H1 (cell line): ENCODE results near the gene CSF2RB. TPM values are rescaled to one million over a fixed set of nuclear protein-coding genes. Genes with fewer than 3 reads are reported as not detected.

Source experiments
- BCL11A ChIP-seq, 2 experiments: IDR thresholded peaks; one replicate each; pipeline ENCODE4 v1.6.1; 2011; ENCODE audit warnings: low read depth in 2 of 2, low read length in 2 of 2, mild to moderate bottlenecking in 2 of 2
- CBX8 ChIP-seq: fragments of 300-800, 300-1000 bp; sonication (generic); IDR thresholded peaks from 2 replicates; pipeline ENCODE4 v1.7.1; 2016; ENCODE audit warnings: low read depth, low read length, borderline replicate concordance
- CREB1 ChIP-seq: IDR thresholded peaks from 2 replicates; pipeline ENCODE4 v1.6.1; 2012; ENCODE audit warnings: inconsistent platforms
- EP300 ChIP-seq, 2 experiments: IDR thresholded peaks; 1 replicate in 1 of 2; 2 replicates in 1 of 2; pipeline ENCODE4 v1.6.1; 2011 to 2012; ENCODE audit warnings: low read depth in 2 of 2, low read length in 2 of 2, mild to moderate bottlenecking in 2 of 2, borderline replicate concordance in 1 of 2, inconsistent platforms in 1 of 2, moderate library complexity in 1 of 2
- HDAC2 ChIP-seq, 2 experiments: fragments of 300-600 bp in 1 of 2; sonication (generic) in 1 of 2; IDR thresholded peaks; 2 replicates each; pipeline ENCODE4 v1.6.1; 2011 to 2012; ENCODE audit warnings: low read depth in 2 of 2, low read length in 2 of 2, mild to moderate bottlenecking in 2 of 2, moderate library complexity in 2 of 2, borderline replicate concordance in 1 of 2, inconsistent platforms in 1 of 2
- KDM5A ChIP-seq: fragments of 200-600 bp; IDR thresholded peaks from 2 replicates; pipeline ENCODE4 v1.7.1; 2012; ENCODE audit warnings: mild to moderate bottlenecking, low read length, inconsistent platforms, mixed read lengths
- PHF8 ChIP-seq: fragments of 200-600 bp; sonication (generic); conservative IDR thresholded peaks from 2 replicates; pipeline ENCODE4 v1.7.1; 2012; ENCODE audit warnings: low read depth, mild to moderate bottlenecking, inconsistent platforms, low read length, moderate library complexity
- RAD21 ChIP-seq, 2 experiments: IDR thresholded peaks in 1 of 2; conservative IDR thresholded peaks in 1 of 2; 2 replicates each; pipeline ENCODE4 v1.6.1; 2011; ENCODE audit warnings: low read depth in 2 of 2, low read length in 2 of 2, improper control_type of control experiment in 1 of 2, inconsistent platforms in 1 of 2, mild to moderate bottlenecking in 1 of 2, moderate library complexity in 1 of 2
- polyA plus RNA-seq, 7 experiments: library from polyadenylated mRNA; depleted of rRNA in 3 of 7; stranded (reverse) in 5 of 7; unstranded in 2 of 7; fragments of >200 nt in 5 of 7; fragments of 200-250 nt in 2 of 7; gene quantifications; 1 replicate in 5 of 7; 2 replicates in 1 of 7; 4 replicates in 1 of 7; pipeline versions ENCODE4 v1.2.1 to v1.2.3, GENCODE V29; 2011 to 2013; ENCODE audit warnings: missing spikeins in 2 of 7, mixed read lengths in 2 of 7
- total RNA-seq: library from RNA; stranded (reverse); fragmentation: NEBNext Ultra II Directional; extraction: Animal tissue kit (Norgen Biotek cat#: 25700); gene quantifications from 2 replicates; pipeline ENCODE4 v1.2.1, GENCODE V29; 2021

The CSF2RB gene
- total and polyA plus RNA-seq, 2 of the 8 experiments (the other 6 are each of a cell fraction or from before 2014, with no cell fraction given): not detected

DNA sequence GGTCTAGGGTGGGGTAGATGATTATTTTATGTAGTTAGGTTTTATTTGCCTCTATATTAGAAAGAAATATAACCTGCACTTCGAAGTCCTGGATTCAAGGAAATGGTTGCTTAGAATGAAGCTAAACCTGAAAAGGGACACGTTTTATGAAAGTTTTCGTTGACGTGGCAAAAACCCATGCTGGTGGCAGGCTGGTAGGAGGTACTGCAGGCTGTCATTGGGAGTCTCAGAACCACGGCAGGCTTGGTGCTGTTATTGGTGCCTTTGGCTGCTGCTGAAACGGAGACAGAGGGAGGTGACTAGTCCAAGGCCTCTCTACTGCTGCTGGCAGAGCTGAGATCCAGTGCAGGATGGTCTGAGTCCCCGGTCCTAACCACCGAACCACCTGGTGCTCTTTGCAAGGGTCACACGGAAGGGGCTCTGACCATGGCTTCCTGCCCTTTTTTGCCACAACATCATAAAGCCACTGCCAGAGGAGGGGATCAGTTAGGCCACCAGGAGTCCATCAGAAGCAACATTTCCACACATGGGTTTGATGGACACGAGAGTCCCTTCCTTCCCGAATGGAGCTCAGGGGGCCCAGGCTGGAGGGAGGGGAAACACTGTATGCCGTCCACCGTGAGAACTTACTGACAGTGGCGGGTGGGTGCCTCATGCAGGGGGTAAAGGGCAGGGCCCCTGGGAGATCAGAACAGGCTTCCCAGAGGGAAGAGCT is 13.4 kb downstream of the CSF2RB start (continued):
- TF ChIP-seq HDAC2 (IDR thresholded peaks at IDR 0.05; ENCODE audit: borderline replicate concordance in 1 of 2, low read depth in 2 of 2, low read length in 2 of 2) (no peak), CREB1 (no peak), KDM5A (no peak), RAD21 (IDR thresholded peaks at IDR 0.05 in 1 of 2, conservative IDR thresholded peaks at IDR 0.05 in 1 of 2; ENCODE audit: low read depth in 2 of 2, low read length in 2 of 2) (no peak), BCL11A (IDR thresholded peaks at IDR 0.05; ENCODE audit: low read depth in 2 of 2, low read length in 2 of 2) (no peak), EP300 (IDR thresholded peaks at IDR 0.05; ENCODE audit: borderline replicate concordance in 1 of 2, low read depth in 2 of 2, low read length in 2 of 2) (no peak), PHF8 (no peak), CBX8 (no peak)
